ENCODE results near the gene GSTP1. TPM values are rescaled to one million over a fixed set of nuclear protein-coding genes. Genes with fewer than 3 reads are reported as not detected.

The GSTP1 gene
- polyA plus RNA-seq, 3 donors: 853 to 1,483 (median 1,250) TPM

- H3K36me3 ChIP-seq (replicated peaks in 1 of 2; ENCODE audit: control insufficient read depth in 1 of 2, insufficient read depth in 2 of 2, low read length in 2 of 2): no peaks in the 10 kb centered on the region
- no peaks in the 10 kb centered on the region for H3K36me3 Mint-ChIP-seq
- H3K4me3 ChIP-seq (replicated peaks in 1 of 3; ENCODE audit: low read depth in 2 of 3, low read length in 3 of 3): no peak overlapping the region
These were observed 48.8 kb downstream of the GSTP1 start for GRCh38 chr11:67632175-67632981.

More at GRCh38 chr11:67632175-67632981, 48.8 kb downstream of the GSTP1 start:
- Mint-ChIP-seq H3K27me3 (ENCODE audit: low read depth in 3 of 3) (peaks cover 0 to 3% (median 1%) of the 10 kb centered on the region in 3 donors), H3K4me1 (peaks cover 18% of the 10 kb centered on the region), H3K27ac (no peak overlapping the region), H3K9me3 (peaks cover 0 to 4% (median 0%) of the 10 kb centered on the region in 7 donors), H3K4me3 (peak overlapping the region in 1 of 2 donors; percentile 26)
- H3K79me2 ChIP-seq (ENCODE audit: insufficient read depth, low read length): no peaks in the 10 kb centered on the region
- no peaks in the 10 kb centered on the region for H4K20me1 ChIP-seq (ENCODE audit: insufficient read depth, low read length)
- H3K4me2 ChIP-seq (replicated peaks; ENCODE audit: extremely low read depth, low read length, poor library complexity, severe bottlenecking): no peak overlapping the region
- peaks cover 16 to 28% of the 10 kb centered on the region in 2 donors for H3K4me1 ChIP-seq (ENCODE audit: control insufficient read depth in 1 of 2, insufficient read depth in 2 of 2, low read length in 2 of 2)
- 52% methylated on average over 11 of the region's 12 CpGs for WGBS (ENCODE audit: insufficient coverage)
- TF ChIP-seq CTCF (IDR thresholded peaks at IDR 0.05): no peak
- intact Hi-C loops (cut with micrococcal nuclease): loop anchor here in 1 of 2 donors (5.0 kb wide), 1 partner anchor 175 kb away; no protein-coding TSS in a partner anchor
- no peak for DNase-seq
- H3K9ac ChIP-seq (ENCODE audit: insufficient read depth, low read length, poor library complexity, severe bottlenecking): no peak overlapping the region
- no peak overlapping the region for H2AFZ ChIP-seq (ENCODE audit: insufficient read depth, low read depth, low read length, poor library complexity, severe bottlenecking)
- H3K9me3 ChIP-seq (replicated peaks in 1 of 2; ENCODE audit: control insufficient read depth in 1 of 2, insufficient read depth in 1 of 2, low read length in 2 of 2): no peaks in the 10 kb centered on the region
- no peaks in the 10 kb centered on the region for H3K27me3 ChIP-seq (ENCODE audit: control insufficient read depth in 2 of 2, insufficient read depth in 2 of 2, low read length in 2 of 2)
- H3K27ac ChIP-seq (ENCODE audit: low read depth in 1 of 2, low read length in 2 of 2): no peak overlapping the region
